Neural progenitor cell (in vitro differentiated cells): ENCODE data around the gene NLRP7. TPM values are rescaled to one million over a fixed set of nuclear protein-coding genes. Genes with fewer than 3 reads are reported as not detected.
A peak's percentile ranks its signal among the peaks of the same experiment; 100 is the strongest.
"Not testable (repeated sequence)": the region's sequence is repeated elsewhere in the genome, so short reads cannot be mapped to it uniquely, and the experiment has no call there.

ENCODE experiments used
- DNase-seq: peaks from one replicate; pipeline ENCODE4 v3.0.0-alpha.2; 2016; ENCODE audit warnings: low spot score
- H2AFZ ChIP-seq: fragments of 200-600 bp; sonication (generic); replicated peaks from 2 replicates; pipeline ENCODE4 v1.6.1; 2016; ENCODE audit warnings: antibody characterized with exemption
- H3F3A ChIP-seq: fragments of 200-600 bp; sonication (generic); 2 replicates; pipeline ENCODE4 v1.6.1; 2016; ENCODE audit warnings: antibody characterized with exemption, low read depth
- H3K27ac ChIP-seq: fragments of 200-600 bp; sonication (generic); 2 replicates; pipeline ENCODE4 v1.5.1; 2016; ENCODE audit warnings: mild to moderate bottlenecking
- H3K27me3 ChIP-seq: fragments of 200-600 bp; sonication (generic); 2 replicates; pipeline ENCODE4 v1.6.1; 2016; ENCODE audit warnings: mild to moderate bottlenecking, moderate library complexity
- H3K36me3 ChIP-seq: fragments of 200-600 bp; sonication (generic); 2 replicates; pipeline ENCODE4 v1.5.1; 2016
- H3K4me1 ChIP-seq: fragments of 200-600 bp; sonication (generic); 2 replicates; pipeline ENCODE4 v1.6.1; 2016; ENCODE audit warnings: mixed run types
- H3K4me2 ChIP-seq: fragments of 200-600 bp; sonication (generic); 2 replicates; pipeline ENCODE4 v1.6.1; 2016
- H3K4me3 ChIP-seq: fragments of 200-600 bp; sonication (generic); 2 replicates; pipeline ENCODE4 v1.5.1; 2016
- H3K79me2 ChIP-seq: fragments of 200-600 bp; sonication (generic); 2 replicates; pipeline ENCODE4 v1.6.1; 2016; ENCODE audit warnings: low read depth
- H3K9ac ChIP-seq: fragments of 200-600 bp; sonication (generic); 2 replicates; pipeline ENCODE4 v1.6.1; 2016
- H3K9me3 ChIP-seq: fragments of 200-600 bp; sonication (generic); 2 replicates; pipeline ENCODE4 v1.5.1; 2016; ENCODE audit warnings: low read depth
- H4K20me1 ChIP-seq: fragments of 200-600 bp; sonication (generic); 2 replicates; pipeline ENCODE4 v1.6.1; 2016; ENCODE audit warnings: low read depth
- H3K27ac Mint-ChIP-seq: 3 replicates; pipeline ENCODE4 v1.8.0; 2021; ENCODE audit warnings: mixed read lengths
- H3K27me3 Mint-ChIP-seq: 2 replicates; pipeline ENCODE4 v1.8.0; 2022; ENCODE audit warnings: low read depth, mild to moderate bottlenecking, inconsistent platforms, moderate library complexity, mixed read lengths; ENCODE audit not compliant: insufficient read depth
- H3K36me3 Mint-ChIP-seq: 3 replicates; pipeline ENCODE4 v1.8.0; 2021; ENCODE audit warnings: mixed read lengths
- H3K4me1 Mint-ChIP-seq: 3 replicates; pipeline ENCODE4 v1.8.0; 2021; ENCODE audit warnings: mixed read lengths
- H3K4me3 Mint-ChIP-seq: 3 replicates; pipeline ENCODE4 v1.8.0; 2021; ENCODE audit warnings: mild to moderate bottlenecking, moderate library complexity, mixed read lengths
- H3K9me3 Mint-ChIP-seq: 3 replicates; pipeline ENCODE4 v1.8.0; 2020; ENCODE audit warnings: mixed read lengths
- CTCF ChIP-seq: fragments of 200-600 bp; sonication (generic); IDR thresholded peaks from 2 replicates; pipeline ENCODE4 v1.5.1; 2017; ENCODE audit warnings: antibody characterized with exemption, mild to moderate bottlenecking
- EZH2 ChIP-seq: fragments of 200-600 bp; sonication (generic); IDR thresholded peaks from 2 replicates; pipeline ENCODE4 v1.6.1; 2017; ENCODE audit warnings: antibody characterized with exemption, mild to moderate bottlenecking, moderate library complexity
- EZH2phosphoT487 ChIP-seq: fragments of 200-600 bp; sonication (generic); IDR thresholded peaks from 2 replicates; pipeline ENCODE4 v1.6.1; 2017; ENCODE audit warnings: antibody characterized with exemption
- total RNA-seq: library from RNA; depleted of rRNA; stranded (reverse); fragments of >200 nt; gene quantifications from 2 replicates; pipeline ENCODE4 v1.2.3, GENCODE V29; 2015; ENCODE audit warnings: low replicate concordance

The NLRP7 gene
- total RNA-seq, 1 donor from 2014 or later = not detected

GRCh38 chr19:54955376-54955775, 8.0 kb upstream of the NLRP7 start:
- Mint-ChIP-seq H3K4me3 (no peak overlapping the region), H3K27ac (no peak overlapping the region), H3K27me3 (peaks cover 23% of the 10 kb centered on the region), H3K9me3 (peaks cover 12% of the 10 kb centered on the region), H3K36me3 (no peaks in the 10 kb centered on the region), H3K4me1 (peaks cover 26% of the 10 kb centered on the region)
- Histone ChIP-seq H3K27me3 (no peaks in the 10 kb centered on the region), H3K79me2 (no peaks in the 10 kb centered on the region), H3K9me3 (no peaks in the 10 kb centered on the region), H3K4me1 (peaks cover 8% of the 10 kb centered on the region), H3F3A (peaks cover 11% of the 10 kb centered on the region), H3K27ac (no peak overlapping the region), H4K20me1 (no peaks in the 10 kb centered on the region), H3K9ac (no peak overlapping the region), H3K4me3 (no peak overlapping the region), H3K4me2 (no peak overlapping the region), H3K36me3 (no peaks in the 10 kb centered on the region), H2AFZ (no peak overlapping the region)
- no peak for TF ChIP-seq EZH2phosphoT487
- DNase-seq = no peak

DNA sequence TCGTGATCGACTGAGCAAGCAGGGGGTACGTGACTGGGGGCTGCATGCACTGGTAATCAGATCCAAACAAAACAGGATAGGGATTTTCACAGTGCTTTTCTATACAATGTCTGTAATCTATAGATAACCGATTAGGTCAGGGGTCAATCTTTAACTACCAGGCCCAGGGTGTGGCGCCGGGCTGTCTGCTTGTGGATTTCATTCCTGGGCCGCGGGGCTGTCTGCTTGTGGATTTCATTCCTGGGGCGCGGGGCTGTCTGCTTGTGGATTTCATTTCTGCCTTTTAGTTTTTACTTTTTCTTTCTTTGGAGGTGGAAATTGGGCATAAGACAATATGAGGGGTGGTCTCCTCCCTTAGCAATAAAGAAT, 6.0 kb upstream of the NLRP7 start:
- not testable (repeated sequence) for H3K27ac ChIP-seq, H3K4me2 ChIP-seq, H3K4me1 ChIP-seq, H3K4me3 ChIP-seq, H3K36me3 ChIP-seq, DNase-seq, H3K9me3 ChIP-seq, H3K27me3 ChIP-seq, H2AFZ ChIP-seq, H3K79me2 ChIP-seq, H4K20me1 ChIP-seq, H3K9ac ChIP-seq, H3K36me3 Mint-ChIP-seq, H3K27ac Mint-ChIP-seq
- peaks cover 27% of the 10 kb centered on the region for H3K4me1 Mint-ChIP-seq
- H3K9me3 Mint-ChIP-seq = peaks cover 12% of the 10 kb centered on the region
- peaks cover 11% of the 10 kb centered on the region for H3F3A ChIP-seq
- peak overlapping the region; percentile 72 for H3K4me3 Mint-ChIP-seq
- H3K27me3 Mint-ChIP-seq = peaks cover 25% of the 10 kb centered on the region

DNA sequence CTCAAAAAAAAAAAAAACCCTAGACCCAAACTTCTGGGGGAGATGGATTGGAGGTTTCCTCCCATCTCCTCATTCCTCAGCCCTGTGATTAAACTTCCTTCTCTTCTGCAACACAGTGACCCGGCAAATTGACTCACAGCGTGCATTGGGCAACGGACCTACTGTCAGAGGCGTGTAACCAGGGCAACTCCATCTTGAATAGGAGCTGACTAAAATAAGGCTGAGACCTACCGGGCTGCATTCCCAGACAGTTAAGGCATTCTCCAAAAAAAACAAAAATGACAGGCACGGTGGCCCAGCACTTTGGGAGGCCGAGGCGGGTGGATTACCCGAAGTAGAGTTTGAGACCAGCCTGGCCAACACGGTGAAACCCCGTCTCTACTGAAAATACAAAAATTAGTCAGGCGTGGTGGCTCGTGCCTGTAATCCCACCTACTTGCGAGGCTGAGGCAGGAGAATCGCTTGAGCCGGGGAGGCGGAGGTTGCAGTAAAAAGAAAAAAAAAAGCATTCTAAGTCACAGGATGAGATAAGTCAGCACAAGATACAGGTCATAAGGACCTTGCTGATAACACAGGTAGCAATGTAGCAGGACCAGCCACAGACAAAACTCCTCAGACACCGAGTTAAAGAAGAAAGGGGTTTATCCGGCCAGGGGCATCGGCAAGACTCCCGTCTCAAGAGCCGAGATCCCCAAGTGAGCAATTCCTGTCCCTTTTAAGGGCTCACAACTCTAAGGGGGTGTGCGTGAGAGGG, 5.4 kb upstream of the NLRP7 start:
- Mint-ChIP-seq H3K9me3 (peaks cover 12% of the 10 kb centered on the region), H3K4me1 (peaks cover 27% of the 10 kb centered on the region), H3K27me3 (peaks cover 23% of the 10 kb centered on the region), H3K4me3 (peak overlapping the region; percentile 72), H3K27ac (no peak overlapping the region), H3K36me3 (no peaks in the 10 kb centered on the region)
- no peak overlapping the region for H3K27ac ChIP-seq
- H3K9ac ChIP-seq = no peak overlapping the region
- peaks cover 8% of the 10 kb centered on the region for H3K4me1 ChIP-seq
- no peak overlapping the region for H3K4me2 ChIP-seq
- peaks cover 11% of the 10 kb centered on the region for H3F3A ChIP-seq
- H3K27me3 ChIP-seq = no peaks in the 10 kb centered on the region
- no peaks in the 10 kb centered on the region for H3K9me3 ChIP-seq
- DNase-seq = peak; percentile 58
- H3K79me2 ChIP-seq = no peaks in the 10 kb centered on the region
- H3K36me3 ChIP-seq = no peaks in the 10 kb centered on the region
- no peaks in the 10 kb centered on the region for H4K20me1 ChIP-seq
- no peak for TF ChIP-seq EZH2
- TF ChIP-seq EZH2phosphoT487 = no peak
- no peak for TF ChIP-seq CTCF
- H2AFZ ChIP-seq = no peak overlapping the region
- H3K4me3 ChIP-seq = no peak overlapping the region

DNA sequence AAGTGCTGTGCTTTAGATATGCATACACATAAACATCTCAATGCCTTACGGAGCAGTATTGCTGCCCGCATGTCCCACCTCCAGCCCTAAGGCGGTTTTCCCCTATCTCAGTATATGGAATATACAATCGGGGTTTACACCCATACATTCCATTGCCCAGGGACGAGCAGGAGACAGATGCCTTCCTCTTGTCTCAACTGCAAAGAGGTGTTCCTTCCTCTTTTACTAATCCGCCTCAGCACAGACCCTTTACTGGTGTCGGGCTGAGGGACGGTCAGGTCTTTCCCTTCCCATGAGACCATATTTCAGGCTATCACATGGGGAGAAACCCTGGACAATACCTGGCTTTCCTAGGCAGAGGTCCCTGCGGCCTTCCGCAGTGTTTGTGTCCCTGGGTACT, 3.2 kb upstream of the NLRP7 start:
- Histone ChIP-seq H3F3A (peaks cover 11% of the 10 kb centered on the region), H2AFZ (peak overlapping the region; percentile 68), H3K4me2 (peak overlapping the region; percentile 31)
- H3K36me3 ChIP-seq, H3K27ac Mint-ChIP-seq, H3K27ac ChIP-seq, H3K4me3 Mint-ChIP-seq, H3K79me2 ChIP-seq, H4K20me1 ChIP-seq, H3K36me3 Mint-ChIP-seq, H3K4me3 ChIP-seq, H3K9me3 Mint-ChIP-seq, DNase-seq, H3K4me1 ChIP-seq, H3K9ac ChIP-seq, H3K9me3 ChIP-seq, H3K27me3 ChIP-seq: not testable (repeated sequence)
- peaks cover 21% of the 10 kb centered on the region for H3K27me3 Mint-ChIP-seq
- H3K4me1 Mint-ChIP-seq = peaks cover 27% of the 10 kb centered on the region

DNA sequence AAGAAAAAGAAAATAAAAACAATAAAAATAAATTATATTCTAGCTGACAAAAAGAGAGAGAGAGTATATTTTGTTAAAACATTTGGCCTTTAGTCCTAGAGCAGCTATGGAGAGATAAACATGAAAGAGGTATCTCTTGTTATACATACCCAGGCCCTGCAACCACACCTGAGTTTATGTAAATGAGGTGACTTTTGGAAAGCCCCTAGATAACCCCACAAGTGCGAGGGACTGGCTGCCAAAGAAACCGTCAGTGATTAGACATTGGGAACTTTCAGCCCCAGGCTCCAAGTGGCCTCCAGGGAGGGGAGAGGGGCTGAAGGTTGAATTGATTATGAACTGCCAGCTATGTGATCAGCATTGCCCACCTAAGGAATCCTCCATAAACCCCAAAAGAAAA, 2.1 kb upstream of the NLRP7 start:
- Histone ChIP-seq H2AFZ (no peak overlapping the region), H3K79me2 (no peaks in the 10 kb centered on the region), H3K4me1 (peaks cover 8% of the 10 kb centered on the region), H4K20me1 (no peaks in the 10 kb centered on the region), H3K27ac (no peak overlapping the region), H3K9me3 (no peaks in the 10 kb centered on the region), H3K36me3 (no peaks in the 10 kb centered on the region), H3F3A (peaks cover 11% of the 10 kb centered on the region), H3K27me3 (no peaks in the 10 kb centered on the region), H3K4me2 (no peak overlapping the region), H3K4me3 (no peak overlapping the region), H3K9ac (no peak overlapping the region)
- H3K4me3 Mint-ChIP-seq = no peak overlapping the region
- H3K27me3 Mint-ChIP-seq = peaks cover 21% of the 10 kb centered on the region
- peaks cover 7% of the 10 kb centered on the region for H3K9me3 Mint-ChIP-seq
- no peaks in the 10 kb centered on the region for H3K36me3 Mint-ChIP-seq
- DNase-seq = no peak
- H3K27ac Mint-ChIP-seq = no peak overlapping the region
- H3K4me1 Mint-ChIP-seq = peaks cover 27% of the 10 kb centered on the region
- no peak for TF ChIP-seq EZH2phosphoT487
- TF ChIP-seq CTCF = no peak
- TF ChIP-seq EZH2 = no peak

DNA sequence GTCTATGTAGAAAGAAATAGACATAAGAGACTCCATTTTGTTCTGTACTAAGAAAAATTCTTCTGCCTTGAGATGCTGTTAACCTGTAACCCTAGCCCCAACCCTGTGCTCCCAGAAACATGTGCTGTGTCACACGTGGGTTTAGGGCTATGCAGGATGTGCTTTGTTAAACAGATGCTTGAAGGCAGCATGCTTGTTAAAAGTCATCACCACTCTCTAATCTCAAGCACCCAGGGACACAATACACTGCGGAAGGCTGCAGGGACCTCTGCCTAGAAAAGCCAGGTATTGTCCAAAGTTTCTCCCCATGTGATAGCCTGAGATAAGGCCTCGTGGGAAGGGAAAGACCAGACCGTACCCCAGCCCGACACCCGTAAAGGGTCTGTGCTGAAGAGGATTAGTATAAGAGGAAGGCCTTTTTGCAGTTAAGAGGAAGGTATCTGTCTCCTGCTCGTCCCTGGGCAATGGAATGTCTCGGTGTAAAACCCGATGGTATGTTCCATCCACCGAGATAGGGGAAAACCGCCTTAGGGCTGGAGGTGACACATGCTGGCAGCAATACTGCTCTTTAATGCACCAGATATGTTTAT, 3.5 kb downstream of the NLRP7 start:
- H3K27me3 ChIP-seq, H3K9me3 ChIP-seq, H3K27me3 Mint-ChIP-seq, H3K9me3 Mint-ChIP-seq, H3K4me1 ChIP-seq, H3K4me3 Mint-ChIP-seq, H3K27ac ChIP-seq, H3K79me2 ChIP-seq, H4K20me1 ChIP-seq, H3K36me3 ChIP-seq, H3K4me2 ChIP-seq, H3K9ac ChIP-seq, H3K27ac Mint-ChIP-seq, H3F3A ChIP-seq, H3K4me1 Mint-ChIP-seq, DNase-seq, H3K36me3 Mint-ChIP-seq, H3K4me3 ChIP-seq: not testable (repeated sequence)
- H2AFZ ChIP-seq = peak overlapping the region; percentile 9
